GM12864 (cell line): ENCODE data around the gene RBCK1.

Source experiments
- DNase-seq: peaks from one replicate; pipeline ENCODE4 v3.0.0-alpha.2; 2011; ENCODE audit warnings: low read depth
- H3K4me3 ChIP-seq: 2 replicates; pipeline ENCODE4 v1.5.1; 2011; ENCODE audit warnings: mild to moderate bottlenecking, low read depth, low read length, control low read depth
- TF ChIP-seq, protein P1 (sequence below): IDR thresholded peaks from 2 replicates; pipeline ENCODE4 v1.5.1; 2011; ENCODE audit warnings: low read depth, mild to moderate bottlenecking, moderate library complexity, low read length, control low read depth, inconsistent platforms; ENCODE audit errors: missing control alignments

The RBCK1 gene

DNA sequence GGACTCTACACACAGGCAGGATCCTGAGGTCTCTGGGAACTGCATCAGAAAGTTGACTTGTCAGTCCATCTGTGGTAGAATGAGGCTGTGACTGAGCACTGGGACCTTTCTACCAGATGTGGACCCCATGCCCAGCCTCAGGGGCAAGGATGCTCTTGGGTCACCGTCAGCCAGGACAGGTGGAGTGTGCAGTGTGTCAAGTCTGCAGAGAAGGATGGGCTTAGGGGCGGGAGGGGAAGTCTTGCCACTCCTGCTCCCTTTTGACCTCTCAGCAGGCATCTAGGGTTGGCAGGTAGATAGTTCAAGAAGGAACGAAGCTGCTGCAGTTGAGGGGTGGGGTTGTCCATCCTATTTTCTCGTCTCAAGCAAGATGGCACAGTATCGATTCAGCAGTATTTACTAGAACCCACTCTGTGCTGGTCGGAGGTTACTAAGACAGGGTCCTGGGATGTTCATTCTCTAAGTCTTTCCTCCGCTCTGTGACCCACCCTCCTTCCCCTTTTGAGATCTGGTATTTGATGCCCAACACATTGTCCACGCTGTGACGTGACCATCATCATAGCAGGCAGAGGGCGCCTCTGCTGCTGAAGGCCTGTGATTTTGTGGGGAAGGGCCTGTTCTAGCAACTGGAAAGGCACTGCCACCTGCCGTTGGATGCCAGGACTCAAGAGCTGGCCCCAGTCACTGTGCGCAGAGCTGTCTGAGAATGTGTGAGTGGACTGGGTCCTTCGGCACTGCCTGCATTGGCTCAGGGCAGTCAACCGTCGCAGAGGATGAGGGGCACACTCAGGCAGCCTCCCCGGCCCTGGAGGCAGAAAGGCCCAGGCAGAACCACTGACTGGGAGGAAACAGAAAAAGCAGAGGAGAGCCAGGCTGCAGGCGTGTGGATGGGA lies 23.2 kb downstream of the RBCK1 start:
- no peak for DNase-seq
- TF ChIP-seq, protein P1, sequence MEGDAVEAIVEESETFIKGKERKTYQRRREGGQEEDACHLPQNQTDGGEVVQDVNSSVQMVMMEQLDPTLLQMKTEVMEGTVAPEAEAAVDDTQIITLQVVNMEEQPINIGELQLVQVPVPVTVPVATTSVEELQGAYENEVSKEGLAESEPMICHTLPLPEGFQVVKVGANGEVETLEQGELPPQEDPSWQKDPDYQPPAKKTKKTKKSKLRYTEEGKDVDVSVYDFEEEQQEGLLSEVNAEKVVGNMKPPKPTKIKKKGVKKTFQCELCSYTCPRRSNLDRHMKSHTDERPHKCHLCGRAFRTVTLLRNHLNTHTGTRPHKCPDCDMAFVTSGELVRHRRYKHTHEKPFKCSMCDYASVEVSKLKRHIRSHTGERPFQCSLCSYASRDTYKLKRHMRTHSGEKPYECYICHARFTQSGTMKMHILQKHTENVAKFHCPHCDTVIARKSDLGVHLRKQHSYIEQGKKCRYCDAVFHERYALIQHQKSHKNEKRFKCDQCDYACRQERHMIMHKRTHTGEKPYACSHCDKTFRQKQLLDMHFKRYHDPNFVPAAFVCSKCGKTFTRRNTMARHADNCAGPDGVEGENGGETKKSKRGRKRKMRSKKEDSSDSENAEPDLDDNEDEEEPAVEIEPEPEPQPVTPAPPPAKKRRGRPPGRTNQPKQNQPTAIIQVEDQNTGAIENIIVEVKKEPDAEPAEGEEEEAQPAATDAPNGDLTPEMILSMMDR, result no peak

DNA sequence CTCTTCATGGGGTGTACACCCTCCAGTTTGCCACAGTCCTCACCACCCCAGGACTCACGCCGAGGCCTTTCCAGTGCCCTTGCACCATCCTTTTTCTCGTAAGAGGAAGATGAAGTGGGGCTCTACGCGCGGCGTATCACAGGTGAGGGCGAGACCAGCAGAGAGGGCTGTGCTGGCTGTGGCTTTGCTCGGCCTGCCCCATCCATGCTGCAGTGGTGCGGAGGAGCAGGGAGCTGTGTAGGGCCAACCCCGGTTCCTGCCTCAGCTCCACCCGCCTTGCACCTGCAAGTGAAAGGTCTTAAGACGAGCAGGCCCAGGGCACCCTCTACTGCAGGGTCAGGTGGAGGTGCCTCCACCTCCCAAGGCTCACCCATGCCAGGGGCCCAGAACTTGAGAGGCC lies 24.1 kb downstream of the RBCK1 start:
- H3K4me3 ChIP-seq, result no peak overlapping the region
- DNase-seq, result no peak
- TF ChIP-seq, protein P1, result no peak

More for the DNA sequence above, 23.2 kb downstream of the RBCK1 start:
- no peak overlapping the region for H3K4me3 ChIP-seq

DNA sequence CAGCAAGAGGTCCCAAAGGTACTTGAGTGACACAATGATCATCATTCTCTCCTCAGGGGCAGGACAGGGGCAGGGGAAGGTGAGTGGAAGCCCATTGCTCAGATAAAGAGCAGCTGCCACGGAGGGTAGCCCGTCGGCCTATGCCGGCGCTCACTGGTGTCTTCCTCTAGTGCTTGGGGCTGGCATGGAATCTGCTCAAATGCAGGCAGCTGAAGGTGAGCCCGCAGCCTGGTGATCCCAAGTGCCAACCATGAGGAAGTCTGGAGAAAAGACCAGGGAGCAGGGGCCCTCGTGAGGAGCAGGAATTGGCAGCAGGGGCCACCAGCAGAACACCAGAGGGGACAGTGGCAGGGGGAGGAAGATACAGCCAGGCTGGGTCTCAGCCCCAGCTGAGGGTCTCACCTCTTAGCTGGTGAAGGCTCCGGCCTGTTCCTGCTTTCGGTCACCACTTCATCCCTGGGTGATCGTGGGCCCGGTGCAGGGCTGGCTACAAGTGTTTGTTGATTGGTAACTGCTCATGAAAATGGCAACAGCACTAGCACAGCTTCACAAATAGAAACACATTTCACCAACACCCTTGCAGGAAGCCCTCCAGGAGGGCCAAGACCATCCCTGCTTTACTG lies 24.7 kb downstream of the RBCK1 start:
- H3K4me3 ChIP-seq, result no peak overlapping the region
- TF ChIP-seq, protein P1, result no peak
- no peak for DNase-seq

DNA sequence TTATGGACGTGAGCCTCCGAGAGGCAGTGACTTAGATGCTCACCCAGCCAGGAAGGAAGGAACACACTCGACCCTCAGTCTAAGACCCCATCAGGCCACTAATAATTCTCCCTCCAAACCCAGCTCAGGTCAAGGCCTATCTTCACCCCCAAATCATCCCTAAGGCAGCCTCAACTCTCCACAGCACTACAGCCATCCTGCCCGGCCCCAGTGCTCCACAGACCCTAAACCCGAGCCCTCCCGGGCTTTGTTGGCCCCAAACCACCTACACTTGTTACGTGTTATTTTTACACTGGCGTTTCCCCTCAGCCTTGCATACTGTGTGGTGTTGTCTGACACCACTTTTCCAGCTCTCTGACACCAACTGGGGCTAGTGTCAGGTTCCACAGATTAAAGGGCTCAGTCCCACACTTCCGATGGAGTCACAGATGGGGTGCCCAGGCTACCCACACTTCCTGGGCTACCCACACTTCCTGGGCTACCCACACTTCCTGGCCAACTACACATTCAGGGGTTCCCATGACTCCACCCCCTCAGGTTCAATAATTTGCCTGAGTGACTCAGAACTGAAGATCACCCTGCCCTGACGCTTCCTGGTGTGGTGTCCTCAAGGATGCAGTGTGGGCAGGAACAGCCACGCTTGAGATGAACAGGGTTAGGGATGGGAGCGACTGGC lies 25.3 kb downstream of the RBCK1 start:
- peak; percentile 81 for DNase-seq
- H3K4me3 ChIP-seq, result no peak overlapping the region; the same call in 1 of the 2 replicates
- TF ChIP-seq, protein P1, result no peak

DNA sequence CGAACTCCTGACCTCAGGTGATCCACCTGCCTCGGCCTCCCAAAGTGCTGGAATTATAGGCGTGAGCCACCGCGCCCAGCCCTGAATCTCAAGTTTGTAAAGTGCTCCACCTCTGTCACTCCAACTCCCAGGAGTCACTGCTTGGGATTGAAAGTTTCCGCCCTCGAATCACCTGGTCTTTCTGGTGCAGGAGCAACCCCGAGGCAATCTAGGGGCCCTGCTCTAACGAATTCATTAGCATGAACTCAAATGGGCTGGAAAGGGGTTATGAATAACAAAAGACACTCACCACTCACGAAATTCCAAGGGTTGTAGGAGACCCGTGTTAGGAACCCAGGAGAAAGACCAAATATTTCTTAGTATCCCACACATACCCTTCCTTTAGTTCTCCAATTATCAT lies 26.1 kb downstream of the RBCK1 start:
- H3K4me3 ChIP-seq, result no peak overlapping the region
- no peak for DNase-seq
- TF ChIP-seq, protein P1, result no peak

DNA sequence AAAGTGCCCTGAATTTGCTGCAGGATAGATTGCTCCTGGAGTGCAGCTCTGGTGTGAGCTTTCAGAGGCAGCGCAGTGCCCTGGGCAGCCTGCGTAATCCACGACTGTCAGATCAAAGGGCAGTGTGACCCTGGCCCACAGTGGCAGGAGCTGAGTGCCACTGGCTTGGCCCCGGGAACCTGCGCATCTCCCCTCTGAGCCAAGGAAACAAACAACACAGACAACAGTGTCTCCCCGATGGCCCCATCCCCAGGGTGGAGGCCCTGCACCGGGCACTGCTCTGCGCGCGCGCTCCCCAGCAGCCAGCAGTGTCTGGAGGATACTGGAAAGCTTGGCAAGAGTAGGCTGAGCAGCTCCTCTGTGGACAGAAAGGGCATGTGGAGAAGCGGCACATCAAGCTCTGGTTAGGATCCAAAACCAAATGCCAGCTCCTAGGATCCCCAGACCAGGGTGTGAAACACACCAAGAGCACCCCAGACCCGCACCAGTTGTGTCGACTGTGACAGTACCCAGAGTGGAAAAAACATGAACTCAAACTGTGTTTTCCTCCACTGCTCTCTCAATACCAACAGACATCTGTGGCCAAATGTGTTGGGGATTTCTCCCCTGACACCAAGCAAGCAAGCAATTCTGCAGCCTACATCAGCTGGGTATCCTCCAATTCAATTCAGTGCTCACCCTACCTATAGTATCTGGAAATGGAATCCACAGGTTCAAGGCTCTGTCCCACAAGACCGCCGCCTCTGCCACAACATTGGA lies 26.7 kb downstream of the RBCK1 start:
- DNase-seq, result no peak
- TF ChIP-seq, protein P1, result no peak
- H3K4me3 ChIP-seq, result no peak overlapping the region
